Ecto neural progenitor cell (in vitro differentiated cells): ENCODE data around the gene ABCC4.
"Not testable (repeated sequence)": the region's sequence is repeated elsewhere in the genome, so short reads cannot be mapped to it uniquely, and the experiment has no call there.

Experiments used
- DNase-seq: peaks from one replicate; pipeline ENCODE4 v3.0.0-alpha.2; 2018; ENCODE audit warnings: low spot score

ABCC4 gene

GRCh38 chr13:95298971-95299621 lies 2.2 kb downstream of the ABCC4 start:
- no peak for DNase-seq

GRCh38 chr13:95298169-95298965 lies 2.9 kb downstream of the ABCC4 start:
- DNase-seq: no peak

GRCh38 chr13:95296326-95296925 lies 4.8 kb downstream of the ABCC4 start:
- DNase-seq: peak; percentile 64

GRCh38 chr13:95295026-95295425 lies 6.2 kb downstream of the ABCC4 start:
- DNase-seq: no peak

GRCh38 chr13:95292622-95293021 lies 8.6 kb downstream of the ABCC4 start:
- DNase-seq: no peak

- DNase-seq: not testable (repeated sequence)
Observed at GRCh38 chr13:95289901-95290300, 11.3 kb downstream of the ABCC4 start.

GRCh38 chr13:95289020-95289444 lies 12.2 kb downstream of the ABCC4 start:
- DNase-seq: no peak

GRCh38 chr13:95284436-95284835 lies 16.8 kb downstream of the ABCC4 start:
- DNase-seq: no peak

GRCh38 chr13:95279016-95279415 lies 22.2 kb downstream of the ABCC4 start:
- no peak for DNase-seq

GRCh38 chr13:95276037-95276505 lies 25.2 kb downstream of the ABCC4 start:
- DNase-seq: no peak

GRCh38 chr13:95275322-95276036 lies 25.8 kb downstream of the ABCC4 start:
- DNase-seq: no peak

- not testable (repeated sequence) for DNase-seq
Observed at GRCh38 chr13:95273592-95274132, 27.6 kb downstream of the ABCC4 start.

- DNase-seq: not testable (repeated sequence)
Observed at GRCh38 chr13:95272076-95272475, 29.2 kb downstream of the ABCC4 start.

GRCh38 chr13:95269756-95270155 lies 31.5 kb downstream of the ABCC4 start:
- DNase-seq: no peak

GRCh38 chr13:95268343-95269065 lies 32.7 kb downstream of the ABCC4 start:
- not testable (repeated sequence) for DNase-seq

GRCh38 chr13:95267662-95268342 lies 33.4 kb downstream of the ABCC4 start:
- DNase-seq: no peak

GRCh38 chr13:95264225-95264624 lies 37.0 kb downstream of the ABCC4 start:
- no peak for DNase-seq

GRCh38 chr13:95262837-95263384 lies 38.3 kb downstream of the ABCC4 start:
- DNase-seq: no peak

GRCh38 chr13:95261956-95262355 lies 39.3 kb downstream of the ABCC4 start:
- no peak for DNase-seq

- no peak for DNase-seq
Observed at GRCh38 chr13:95260031-95260525, 41.2 kb downstream of the ABCC4 start.
